ENCODE measurements around the gene TNS3.

DNA sequence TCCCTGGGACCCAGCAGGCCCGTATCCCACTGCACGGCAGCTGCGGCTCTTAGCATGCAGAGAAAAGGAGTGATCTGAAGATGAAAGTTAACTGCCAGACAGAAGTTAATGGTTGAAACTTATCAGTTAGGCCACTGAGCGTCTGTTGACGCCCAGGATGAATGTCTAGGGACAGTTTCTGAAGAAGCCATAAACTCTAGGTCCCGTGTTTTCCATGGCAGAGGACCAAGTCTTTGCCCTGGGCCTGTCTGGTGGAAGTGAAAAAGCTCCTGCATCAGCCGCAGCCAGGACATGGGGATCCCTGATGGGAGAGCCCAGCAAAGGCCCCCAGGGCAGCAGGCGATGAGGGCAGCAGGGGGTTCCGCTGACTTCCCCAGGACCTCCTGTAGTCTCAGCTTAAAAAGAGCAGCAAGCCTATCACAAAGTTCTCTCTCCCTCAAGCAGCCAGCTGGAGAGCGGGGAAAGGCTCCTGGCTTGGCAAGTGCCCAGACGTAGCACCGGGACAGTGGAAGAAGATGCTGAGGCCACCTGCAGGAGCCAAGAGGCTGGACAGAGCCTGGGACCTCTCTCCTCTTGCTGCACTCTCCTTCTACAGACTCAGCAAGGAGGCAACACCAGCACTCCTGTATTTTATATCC lies 79.6 kb downstream of the TNS3 start:
- TF ChIP-seq, protein P1, sequence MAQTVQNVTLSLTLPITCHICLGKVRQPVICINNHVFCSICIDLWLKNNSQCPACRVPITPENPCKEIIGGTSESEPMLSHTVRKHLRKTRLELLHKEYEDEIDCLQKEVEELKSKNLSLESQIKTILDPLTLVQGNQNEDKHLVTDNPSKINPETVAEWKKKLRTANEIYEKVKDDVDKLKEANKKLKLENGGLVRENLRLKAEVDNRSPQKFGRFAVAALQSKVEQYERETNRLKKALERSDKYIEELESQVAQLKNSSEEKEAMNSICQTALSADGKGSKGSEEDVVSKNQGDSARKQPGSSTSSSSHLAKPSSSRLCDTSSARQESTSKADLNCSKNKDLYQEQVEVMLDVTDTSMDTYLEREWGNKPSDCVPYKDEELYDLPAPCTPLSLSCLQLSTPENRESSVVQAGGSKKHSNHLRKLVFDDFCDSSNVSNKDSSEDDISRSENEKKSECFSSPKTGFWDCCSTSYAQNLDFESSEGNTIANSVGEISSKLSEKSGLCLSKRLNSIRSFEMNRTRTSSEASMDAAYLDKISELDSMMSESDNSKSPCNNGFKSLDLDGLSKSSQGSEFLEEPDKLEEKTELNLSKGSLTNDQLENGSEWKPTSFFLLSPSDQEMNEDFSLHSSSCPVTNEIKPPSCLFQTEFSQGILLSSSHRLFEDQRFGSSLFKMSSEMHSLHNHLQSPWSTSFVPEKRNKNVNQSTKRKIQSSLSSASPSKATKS (CRISPR knock-in tag; IDR thresholded peaks at IDR 0.05), result no peak
- TF ChIP-seq COPS2 (conservative IDR thresholded peaks at IDR 0.05), result no peak
- TF ChIP-seq, protein P2, sequence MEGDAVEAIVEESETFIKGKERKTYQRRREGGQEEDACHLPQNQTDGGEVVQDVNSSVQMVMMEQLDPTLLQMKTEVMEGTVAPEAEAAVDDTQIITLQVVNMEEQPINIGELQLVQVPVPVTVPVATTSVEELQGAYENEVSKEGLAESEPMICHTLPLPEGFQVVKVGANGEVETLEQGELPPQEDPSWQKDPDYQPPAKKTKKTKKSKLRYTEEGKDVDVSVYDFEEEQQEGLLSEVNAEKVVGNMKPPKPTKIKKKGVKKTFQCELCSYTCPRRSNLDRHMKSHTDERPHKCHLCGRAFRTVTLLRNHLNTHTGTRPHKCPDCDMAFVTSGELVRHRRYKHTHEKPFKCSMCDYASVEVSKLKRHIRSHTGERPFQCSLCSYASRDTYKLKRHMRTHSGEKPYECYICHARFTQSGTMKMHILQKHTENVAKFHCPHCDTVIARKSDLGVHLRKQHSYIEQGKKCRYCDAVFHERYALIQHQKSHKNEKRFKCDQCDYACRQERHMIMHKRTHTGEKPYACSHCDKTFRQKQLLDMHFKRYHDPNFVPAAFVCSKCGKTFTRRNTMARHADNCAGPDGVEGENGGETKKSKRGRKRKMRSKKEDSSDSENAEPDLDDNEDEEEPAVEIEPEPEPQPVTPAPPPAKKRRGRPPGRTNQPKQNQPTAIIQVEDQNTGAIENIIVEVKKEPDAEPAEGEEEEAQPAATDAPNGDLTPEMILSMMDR (IDR thresholded peaks at IDR 0.05 in 2 of 3, conservative IDR thresholded peaks at IDR 0.05 in 1 of 3; ENCODE audit: insufficient read depth in 2 of 3, low read depth in 1 of 3, low read length in 3 of 3), result no peak
- TF ChIP-seq, protein P3, sequence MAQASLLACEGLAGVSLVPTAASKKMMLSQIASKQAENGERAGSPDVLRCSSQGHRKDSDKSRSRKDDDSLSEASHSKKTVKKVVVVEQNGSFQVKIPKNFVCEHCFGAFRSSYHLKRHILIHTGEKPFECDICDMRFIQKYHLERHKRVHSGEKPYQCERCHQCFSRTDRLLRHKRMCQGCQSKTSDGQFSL (CRISPR knock-in tag; IDR thresholded peaks at IDR 0.05), result no peak
- TF ChIP-seq, protein P3 (tag; IDR thresholded peaks at IDR 0.05), result no peak
- TF ChIP-seq SMC3 (conservative IDR thresholded peaks at IDR 0.05; ENCODE audit: insufficient read depth, low read depth, low read length), result no peak
- TF ChIP-seq SMAD3 (CRISPR knock-in tag; conservative IDR thresholded peaks at IDR 0.05), result no peak
- TF ChIP-seq ZNF197 (CRISPR knock-in tag; IDR thresholded peaks at IDR 0.05; ENCODE audit: low read depth), result no peak
- TF ChIP-seq TARDBP (IDR thresholded peaks at IDR 0.05), result no peak
- TF ChIP-seq HDAC1 (IDR thresholded peaks at IDR 0.05), result no peak
